ENCODE data around the gene GUCY1B1.
A peak's percentile ranks its signal among the peaks of the same experiment; 100 is the strongest.

GUCY1B1 gene

GRCh38 chr4:155809835-155810234 lies 51.0 kb downstream of the GUCY1B1 start:
- CTCF ChIA-PET = interaction anchor here (0.6 to 8.1 kb wide), 11 partner anchors 9 to 156 kb away, joined by 3 to 132 read pairs (median 4); partner anchors contain the start of gene CTSO
- no peak overlapping the region for H3K4me3 ChIP-seq (ENCODE audit: low read depth, low read length)
- POLR2A ChIA-PET = interaction anchor here (1.0 kb wide), 1 partner anchor 144 kb away, joined by 5 read pairs; the partner anchor contains the start of gene CTSO
- DNase-seq (ENCODE audit: low read depth, low spot score) = no peak
- peak; percentile 36 for TF ChIP-seq CTCF (IDR thresholded peaks at IDR 0.05; ENCODE audit: insufficient read depth, low read length, missing control alignments)

- H3K4me3 ChIP-seq (ENCODE audit: low read depth, low read length) = no peak overlapping the region
- DNase-seq (ENCODE audit: low read depth, low spot score) = no peak
- ChIA-PET POLR2A (no interaction called here), CTCF (interaction anchor here (1.2 to 8.1 kb wide), 7 partner anchors 8 to 1261 kb away, joined by 3 to 132 read pairs (median 5); partner anchors contain the start of genes CTSO and PLRG1)
- TF ChIP-seq CTCF (IDR thresholded peaks at IDR 0.05; ENCODE audit: insufficient read depth, low read length, missing control alignments) = no peak
Observed at GRCh38 chr4:155811083-155811482, 52.3 kb downstream of the GUCY1B1 start.

GRCh38 chr4:155818639-155819038 lies 59.8 kb downstream of the GUCY1B1 start:
- ChIA-PET CTCF (interaction anchor here (0.9 to 4.2 kb wide), 3 partner anchors 9 to 350 kb away, joined by 3 to 21 read pairs (median 5); partner anchors contain the start of gene CTSO), POLR2A (no interaction called here)
- no peak overlapping the region for H3K4me3 ChIP-seq (ENCODE audit: low read depth, low read length)
- TF ChIP-seq CTCF (IDR thresholded peaks at IDR 0.05; ENCODE audit: insufficient read depth, low read length, missing control alignments) = no peak
- DNase-seq (ENCODE audit: low read depth, low spot score) = no peak

- CTCF ChIA-PET = interaction anchor here (0.9 to 4.2 kb wide), 2 partner anchors 9 to 349 kb away, joined by 3 to 21 read pairs; no protein-coding TSS in a partner anchor
- DNase-seq (ENCODE audit: low read depth, low spot score) = no peak
- no peak overlapping the region for H3K4me3 ChIP-seq (ENCODE audit: low read depth, low read length)
- no peak for TF ChIP-seq CTCF (IDR thresholded peaks at IDR 0.05; ENCODE audit: insufficient read depth, low read length, missing control alignments)
- POLR2A ChIA-PET = no interaction called here
Observed at GRCh38 chr4:155819066-155819465, 60.2 kb downstream of the GUCY1B1 start.

- H3K4me3 ChIP-seq (ENCODE audit: low read depth, low read length) = no peak overlapping the region
- DNase-seq (ENCODE audit: low read depth, low spot score) = no peak
- CTCF ChIA-PET = interaction anchor here (4.2 kb wide), 1 partner anchor 11 kb away, joined by 21 read pairs; no protein-coding TSS in a partner anchor
- POLR2A ChIA-PET = no interaction called here
- no peak for TF ChIP-seq CTCF (IDR thresholded peaks at IDR 0.05; ENCODE audit: insufficient read depth, low read length, missing control alignments)
Observed at GRCh38 chr4:155820887-155821518, 62.2 kb downstream of the GUCY1B1 start.

- POLR2A ChIA-PET = no interaction called here
- no peak for DNase-seq (ENCODE audit: low read depth, low spot score)
- no peak for TF ChIP-seq CTCF (IDR thresholded peaks at IDR 0.05; ENCODE audit: insufficient read depth, low read length, missing control alignments)
Observed at GRCh38 chr4:155822572-155822971, 63.8 kb downstream of the GUCY1B1 start.

More at GRCh38 chr4:155822572-155822971, 63.8 kb downstream of the GUCY1B1 start:
- H3K4me3 ChIP-seq (ENCODE audit: low read depth, low read length) = no peak overlapping the region
- CTCF ChIA-PET = no interaction called here
